ENCODE measurements around the gene CD79A. TPM values are rescaled to one million over a fixed set of nuclear protein-coding genes. Genes with fewer than 3 reads are reported as not detected.

The CD79A gene
- total and polyA plus RNA-seq, 4 experiments from 2014 or later = 0.93 to 29.7 (median 3.2) TPM

DNA sequence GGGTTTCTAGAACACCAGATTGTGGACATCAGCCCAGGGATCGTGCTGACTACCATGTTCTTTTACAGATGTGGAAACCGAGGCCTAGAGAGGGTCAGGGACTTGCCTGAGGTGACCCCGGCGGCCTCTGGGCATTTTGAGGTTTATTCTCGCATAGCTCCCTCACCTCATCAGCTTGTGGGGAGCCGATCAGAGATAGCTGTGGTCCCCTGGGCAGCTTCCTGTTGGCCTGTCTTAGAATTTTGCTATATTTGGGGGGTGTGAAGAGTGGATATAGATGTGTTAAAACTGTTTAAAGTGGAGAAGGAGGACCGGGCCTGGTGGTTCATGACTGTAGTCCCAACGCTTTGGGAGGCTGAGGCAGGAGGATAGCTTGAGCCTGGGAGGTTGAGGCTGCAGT is 12.8 kb downstream of the CD79A start:
- peak overlapping the region in 4 of 8 donors; percentile 49 to 62 (median 52) for H3K4me3 Mint-ChIP-seq
- H3K36me3 Mint-ChIP-seq = peaks cover 46 to 58% of the 10 kb centered on the region in 2 donors
- H3K27me3 Mint-ChIP-seq = no peaks in the 10 kb centered on the region
- ChIA-PET POLR2A (ENCODE audit: partially characterized antibody) (interaction anchor here (1.1 to 13.9 kb wide), 6 partner anchors 14 to 50 kb away, joined by 3 to 579 read pairs (median 201); partner anchors contain the start of genes CD79A, ERFL and RPS19), CTCF (ENCODE audit: partially characterized antibody) (interaction anchor here (1.3 to 8.9 kb wide), 7 partner anchors 11 to 61 kb away, joined by 3 to 142 read pairs (median 4); partner anchors contain the start of genes CD79A and RPS19)
- Histone ChIP-seq H3K36me3 (ENCODE audit: insufficient read depth, low read length) (peaks cover 52% of the 10 kb centered on the region), H3K9me3 (ENCODE audit: control insufficient read depth in 1 of 2, low read length in 2 of 2) (no peaks in the 10 kb centered on the region), H3K4me3 (ENCODE audit: low read length in 2 of 2) (no peak overlapping the region), H3K27me3 (ENCODE audit: insufficient read depth, low read length) (no peaks in the 10 kb centered on the region), H3K4me1 (ENCODE audit: insufficient read depth, low read length) (peaks cover 86% of the 10 kb centered on the region), H3K27ac (ENCODE audit: low read depth, low read length) (peak overlapping the region; percentile 27)
- H3K4me1 Mint-ChIP-seq = peaks cover 33 to 86% (median 53%) of the 10 kb centered on the region in 4 donors
- peak overlapping the region; percentile 57 to 98 (median 81) for H3K27ac Mint-ChIP-seq
- H3K9me3 Mint-ChIP-seq = no peaks in the 10 kb centered on the region
- DNase-seq = no peak
- intact Hi-C loops (cut with micrococcal nuclease) = no loop called here

DNA sequence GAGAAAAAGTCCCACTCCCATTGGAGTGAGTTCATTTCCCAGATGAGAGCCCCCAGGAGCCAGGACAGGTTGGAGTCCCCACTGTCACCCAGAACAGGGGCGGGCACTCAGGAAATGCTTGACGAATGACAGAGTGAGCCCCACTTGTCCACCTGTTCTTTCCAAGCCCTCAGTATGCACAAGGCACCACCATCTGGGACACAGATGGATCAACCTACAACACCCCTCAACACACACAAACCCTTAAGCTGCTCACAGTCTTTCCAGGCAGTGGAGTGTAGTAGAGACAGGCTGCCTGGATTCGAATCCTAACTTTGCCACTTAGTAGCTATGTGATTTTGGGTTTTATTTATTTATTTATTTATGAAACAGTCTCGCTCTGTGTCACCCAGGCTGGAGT is 13.9 kb downstream of the CD79A start:
- Mint-ChIP-seq H3K27ac (peak overlapping the region in 5 of 7 donors; percentile 42 to 90 (median 68)), H3K4me1 (peaks cover 34 to 86% (median 51%) of the 10 kb centered on the region in 4 donors), H3K9me3 (no peaks in the 10 kb centered on the region), H3K4me3 (peak overlapping the region in 1 of 8 donors; percentile 13), H3K27me3 (no peaks in the 10 kb centered on the region), H3K36me3 (peaks cover 47 to 58% of the 10 kb centered on the region in 2 donors)
- Histone ChIP-seq H3K36me3 (ENCODE audit: insufficient read depth, low read length) (peaks cover 62% of the 10 kb centered on the region), H3K27me3 (ENCODE audit: insufficient read depth, low read length) (no peaks in the 10 kb centered on the region), H3K27ac (ENCODE audit: low read depth, low read length) (no peak overlapping the region), H3K4me1 (ENCODE audit: insufficient read depth, low read length) (peaks cover 86% of the 10 kb centered on the region), H3K9me3 (ENCODE audit: control insufficient read depth in 1 of 2, low read length in 2 of 2) (no peaks in the 10 kb centered on the region), H3K4me3 (ENCODE audit: low read length in 2 of 2) (no peak overlapping the region)
- intact Hi-C loops (cut with micrococcal nuclease) = no loop called here
- ChIA-PET POLR2A (ENCODE audit: partially characterized antibody) (interaction anchor here (0.6 to 13.9 kb wide), 10 partner anchors 13 to 1288 kb away, joined by 3 to 579 read pairs (median 6); partner anchors contain the start of genes CD79A, ERFL and RPS19), CTCF (ENCODE audit: partially characterized antibody) (interaction anchor here (0.8 to 8.9 kb wide), 3 partner anchors 17 to 60 kb away, joined by 4 to 142 read pairs (median 5); partner anchors contain the start of gene CD79A)
- DNase-seq = no peak

DNA sequence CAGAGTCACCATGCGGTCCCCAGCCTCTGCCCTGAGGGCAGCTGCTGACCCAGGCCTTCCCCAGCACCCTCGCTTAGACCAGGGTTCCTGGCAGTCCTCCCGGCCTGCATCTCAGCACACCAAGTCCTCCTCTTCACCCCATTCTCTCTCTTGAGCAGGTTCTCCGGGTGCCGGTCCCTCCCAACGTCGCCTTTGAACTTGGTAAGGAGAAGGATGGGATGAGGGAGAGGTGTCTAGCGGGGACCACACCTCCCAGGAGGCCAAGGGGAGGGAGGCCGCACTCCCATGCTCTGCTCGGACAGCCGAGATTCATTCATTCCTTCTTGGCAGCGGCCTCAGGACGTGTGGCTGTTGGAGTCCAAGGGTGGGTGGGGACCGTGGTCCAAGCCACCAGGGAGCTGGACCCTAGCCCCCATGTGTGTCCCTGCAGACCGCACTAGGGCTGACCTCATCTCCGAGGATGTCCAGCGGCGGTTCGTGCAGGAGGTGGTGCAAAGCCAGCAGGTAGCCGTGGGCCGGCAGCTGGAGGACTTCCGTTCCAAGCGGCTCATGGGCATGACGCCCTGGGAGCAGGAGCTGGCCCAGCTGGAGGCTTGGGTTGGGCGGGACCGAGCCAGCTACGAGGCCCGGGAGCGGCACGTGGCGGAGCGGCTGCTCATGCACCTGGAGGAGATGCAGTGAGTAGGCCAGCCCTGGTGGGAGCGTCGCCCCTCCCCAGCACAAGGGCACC is 15.3 kb downstream of the CD79A start:
- H3K9me3 Mint-ChIP-seq = no peaks in the 10 kb centered on the region
- intact Hi-C loops (cut with micrococcal nuclease) = no loop called here
- ChIA-PET CTCF (ENCODE audit: partially characterized antibody) (interaction anchor here (0.6 to 8.9 kb wide), 4 partner anchors 19 to 58 kb away, joined by 3 to 142 read pairs (median 4); partner anchors contain the start of genes CD79A and RPS19), POLR2A (ENCODE audit: partially characterized antibody) (interaction anchor here (1.5 to 13.9 kb wide), 7 partner anchors 9 to 54 kb away, joined by 3 to 579 read pairs (median 156); partner anchors contain the start of genes ARHGEF1, CD79A, ERFL and RPS19)
- peaks cover 86% of the 10 kb centered on the region for H3K4me1 ChIP-seq (ENCODE audit: insufficient read depth, low read length)
- H3K27me3 Mint-ChIP-seq = no peaks in the 10 kb centered on the region
- no peaks in the 10 kb centered on the region for H3K27me3 ChIP-seq (ENCODE audit: insufficient read depth, low read length)
- peak overlapping the region in 1 of 8 donors; percentile 53 for H3K4me3 Mint-ChIP-seq
- H3K9me3 ChIP-seq (ENCODE audit: control insufficient read depth in 1 of 2, low read length in 2 of 2) = no peaks in the 10 kb centered on the region
- peak overlapping the region in 4 of 7 donors; percentile 13 to 93 (median 87) for H3K27ac Mint-ChIP-seq
- peaks cover 27 to 74% (median 42%) of the 10 kb centered on the region in 4 donors for H3K4me1 Mint-ChIP-seq
- no peak for DNase-seq
- H3K36me3 Mint-ChIP-seq = peaks cover 43 to 48% of the 10 kb centered on the region in 2 donors
- H3K4me3 ChIP-seq (ENCODE audit: low read length in 2 of 2) = no peak overlapping the region
- H3K36me3 ChIP-seq (ENCODE audit: insufficient read depth, low read length) = peaks cover 70% of the 10 kb centered on the region
- H3K27ac ChIP-seq (ENCODE audit: low read depth, low read length) = peak overlapping the region; percentile 37

DNA sequence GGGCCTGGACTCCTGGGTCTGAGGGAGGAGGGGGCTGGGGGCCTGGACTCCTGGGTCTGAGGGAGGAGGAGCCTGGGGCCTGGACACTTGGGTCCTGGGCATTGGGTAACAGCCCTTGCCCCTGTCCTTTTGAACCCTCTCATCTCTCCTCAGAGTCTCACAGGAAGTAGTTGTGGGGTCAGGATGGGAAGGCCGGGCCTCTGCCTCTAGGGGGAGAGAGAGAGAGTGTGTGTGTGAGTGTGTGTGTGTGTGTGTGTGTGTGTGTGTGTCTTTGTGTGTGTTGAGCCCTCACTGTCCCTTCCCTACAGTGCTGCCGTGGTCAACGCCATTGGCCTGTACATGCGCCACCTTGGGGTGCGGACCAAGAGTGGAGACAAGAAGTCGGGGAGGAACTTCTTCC is 16.8 kb downstream of the CD79A start:
- Histone ChIP-seq H3K9me3 (ENCODE audit: control insufficient read depth in 1 of 2, low read length in 2 of 2) (no peaks in the 10 kb centered on the region), H3K4me1 (ENCODE audit: insufficient read depth, low read length) (peaks cover 73% of the 10 kb centered on the region), H3K4me3 (ENCODE audit: low read length in 2 of 2) (no peak overlapping the region), H3K36me3 (ENCODE audit: insufficient read depth, low read length) (peaks cover 83% of the 10 kb centered on the region), H3K27ac (ENCODE audit: low read depth, low read length) (no peak overlapping the region), H3K27me3 (ENCODE audit: insufficient read depth, low read length) (no peaks in the 10 kb centered on the region)
- no peaks in the 10 kb centered on the region for H3K27me3 Mint-ChIP-seq
- peak overlapping the region; percentile 68 to 94 (median 85) for H3K27ac Mint-ChIP-seq
- peaks cover 24 to 77% (median 37%) of the 10 kb centered on the region in 4 donors for H3K4me1 Mint-ChIP-seq
- intact Hi-C loops (cut with micrococcal nuclease) = no loop called here
- no peak for DNase-seq
- CTCF ChIA-PET (ENCODE audit: partially characterized antibody) = no interaction called here
- peaks cover 49% of the 10 kb centered on the region in 2 donors for H3K36me3 Mint-ChIP-seq
- POLR2A ChIA-PET (ENCODE audit: partially characterized antibody) = interaction anchor here (1.8 to 2.3 kb wide), 2 partner anchors 9 to 12 kb away, joined by 7 to 8 read pairs; no protein-coding TSS in a partner anchor
- H3K9me3 Mint-ChIP-seq = no peaks in the 10 kb centered on the region
- H3K4me3 Mint-ChIP-seq = peak overlapping the region in 2 of 8 donors; percentile 42 to 47

DNA sequence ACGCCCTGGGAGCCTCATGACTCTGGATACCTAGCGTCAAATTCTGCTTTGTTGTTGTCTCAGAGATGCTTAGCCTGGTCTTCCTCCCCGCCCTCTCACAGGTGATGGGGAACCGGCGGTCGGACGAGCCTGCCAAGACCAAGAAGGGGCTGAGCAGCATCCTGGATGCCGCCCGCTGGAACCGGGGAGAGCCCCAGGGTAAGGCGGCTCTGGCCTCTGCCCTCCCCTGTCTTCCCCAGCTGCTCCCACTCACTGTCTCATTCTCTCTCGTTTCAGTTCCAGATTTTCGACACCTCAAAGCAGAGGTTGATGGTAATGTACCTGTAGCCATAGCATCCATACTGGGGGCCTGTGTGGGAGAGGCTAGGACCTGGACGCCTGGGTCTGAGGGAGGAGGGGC is 17.3 kb downstream of the CD79A start:
- intact Hi-C loops (cut with micrococcal nuclease) = no loop called here
- Mint-ChIP-seq H3K4me1 (peaks cover 23 to 77% (median 38%) of the 10 kb centered on the region in 4 donors), H3K4me3 (peak overlapping the region in 1 of 8 donors; percentile 30)

DNA sequence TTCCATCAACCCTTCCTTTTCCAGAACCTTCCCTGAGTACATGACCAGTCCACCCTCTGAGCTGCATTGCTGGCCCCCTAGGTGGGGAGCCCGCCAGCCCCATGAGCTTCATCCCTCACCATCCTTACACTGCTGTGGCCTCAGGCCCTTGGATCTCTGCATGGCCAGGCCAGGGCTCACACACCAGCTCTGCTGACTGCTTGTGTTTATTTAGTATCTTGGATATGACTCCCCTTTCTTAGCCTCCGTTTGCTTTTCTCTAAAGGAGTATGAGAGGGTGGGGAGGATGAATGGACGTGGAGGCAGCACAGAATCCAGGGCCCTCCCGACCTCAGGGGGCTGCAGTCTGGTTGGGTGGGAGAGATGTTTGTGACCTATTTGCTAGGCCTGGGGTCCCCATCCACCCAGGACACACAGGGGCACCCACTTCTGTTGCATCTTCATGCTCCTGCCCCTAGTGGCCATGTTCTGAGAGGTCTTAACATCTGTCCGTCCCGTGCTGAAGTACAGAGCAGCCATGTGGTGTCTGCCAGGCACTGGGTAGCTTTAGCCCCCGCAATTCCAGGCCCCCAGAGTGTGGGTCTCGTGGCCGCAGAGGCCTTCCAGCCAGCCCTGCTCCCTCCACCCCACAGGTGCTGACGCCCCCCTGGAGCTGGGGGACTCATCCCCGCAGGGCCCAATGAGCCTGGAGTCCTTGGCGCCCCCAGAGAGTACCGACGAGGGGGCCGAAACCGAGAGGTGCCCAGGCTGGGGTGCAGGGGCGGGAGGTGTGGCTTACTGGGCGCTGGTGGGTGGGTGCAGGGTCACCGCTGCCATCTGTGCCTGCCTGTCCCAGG is 18.9 kb downstream of the CD79A start:
- Histone ChIP-seq H3K9me3 (ENCODE audit: control insufficient read depth in 1 of 2, low read length in 2 of 2) (no peaks in the 10 kb centered on the region), H3K27ac (ENCODE audit: low read depth, low read length) (peak overlapping the region; percentile 16), H3K4me1 (ENCODE audit: insufficient read depth, low read length) (peaks cover 52% of the 10 kb centered on the region), H3K4me3 (ENCODE audit: low read length in 2 of 2) (no peak overlapping the region), H3K27me3 (ENCODE audit: insufficient read depth, low read length) (no peaks in the 10 kb centered on the region), H3K36me3 (ENCODE audit: insufficient read depth, low read length) (peaks cover 83% of the 10 kb centered on the region)
- ChIA-PET CTCF (ENCODE audit: partially characterized antibody) (no interaction called here), POLR2A (ENCODE audit: partially characterized antibody) (interaction anchor here (1.3 to 19.1 kb wide), 7 partner anchors 7 to 36 kb away, joined by 4 to 349 read pairs (median 8); partner anchors contain the start of genes ARHGEF1, ERFL and RPS19)
- H3K27ac Mint-ChIP-seq = peak overlapping the region; percentile 46 to 90 (median 85)
- H3K36me3 Mint-ChIP-seq = peaks cover 53 to 55% of the 10 kb centered on the region in 2 donors
- peak overlapping the region in 4 of 8 donors; percentile 10 to 49 (median 42) for H3K4me3 Mint-ChIP-seq
- intact Hi-C loops (cut with micrococcal nuclease) = no loop called here
- H3K4me1 Mint-ChIP-seq = peaks cover 23 to 62% (median 36%) of the 10 kb centered on the region in 4 donors
- H3K9me3 Mint-ChIP-seq = no peaks in the 10 kb centered on the region
- no peaks in the 10 kb centered on the region for H3K27me3 Mint-ChIP-seq
- DNase-seq = no peak

More for the DNA sequence above, 17.3 kb downstream of the CD79A start:
- Histone ChIP-seq H3K9me3 (ENCODE audit: control insufficient read depth in 1 of 2, low read length in 2 of 2) (no peaks in the 10 kb centered on the region), H3K4me3 (ENCODE audit: low read length in 2 of 2) (no peak overlapping the region), H3K4me1 (ENCODE audit: insufficient read depth, low read length) (peaks cover 68% of the 10 kb centered on the region), H3K27ac (ENCODE audit: low read depth, low read length) (no peak overlapping the region), H3K36me3 (ENCODE audit: insufficient read depth, low read length) (peaks cover 83% of the 10 kb centered on the region), H3K27me3 (ENCODE audit: insufficient read depth, low read length) (no peaks in the 10 kb centered on the region)
- POLR2A ChIA-PET (ENCODE audit: partially characterized antibody) = interaction anchor here (0.9 to 19.1 kb wide), 6 partner anchors 8 to 35 kb away, joined by 3 to 349 read pairs (median 6); partner anchors contain the start of genes ARHGEF1 and RPS19
- Mint-ChIP-seq H3K27me3 (no peaks in the 10 kb centered on the region), H3K36me3 (peaks cover 49% of the 10 kb centered on the region in 2 donors), H3K9me3 (no peaks in the 10 kb centered on the region), H3K27ac (peak overlapping the region in 6 of 7 donors; percentile 68 to 94 (median 84))
- no peak for DNase-seq
- CTCF ChIA-PET (ENCODE audit: partially characterized antibody) = no interaction called here
